ENCODE results near the gene ROR1.

- TF ChIP-seq, protein P1, sequence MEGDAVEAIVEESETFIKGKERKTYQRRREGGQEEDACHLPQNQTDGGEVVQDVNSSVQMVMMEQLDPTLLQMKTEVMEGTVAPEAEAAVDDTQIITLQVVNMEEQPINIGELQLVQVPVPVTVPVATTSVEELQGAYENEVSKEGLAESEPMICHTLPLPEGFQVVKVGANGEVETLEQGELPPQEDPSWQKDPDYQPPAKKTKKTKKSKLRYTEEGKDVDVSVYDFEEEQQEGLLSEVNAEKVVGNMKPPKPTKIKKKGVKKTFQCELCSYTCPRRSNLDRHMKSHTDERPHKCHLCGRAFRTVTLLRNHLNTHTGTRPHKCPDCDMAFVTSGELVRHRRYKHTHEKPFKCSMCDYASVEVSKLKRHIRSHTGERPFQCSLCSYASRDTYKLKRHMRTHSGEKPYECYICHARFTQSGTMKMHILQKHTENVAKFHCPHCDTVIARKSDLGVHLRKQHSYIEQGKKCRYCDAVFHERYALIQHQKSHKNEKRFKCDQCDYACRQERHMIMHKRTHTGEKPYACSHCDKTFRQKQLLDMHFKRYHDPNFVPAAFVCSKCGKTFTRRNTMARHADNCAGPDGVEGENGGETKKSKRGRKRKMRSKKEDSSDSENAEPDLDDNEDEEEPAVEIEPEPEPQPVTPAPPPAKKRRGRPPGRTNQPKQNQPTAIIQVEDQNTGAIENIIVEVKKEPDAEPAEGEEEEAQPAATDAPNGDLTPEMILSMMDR (IDR thresholded peaks at IDR 0.05; ENCODE audit: low read length), result no peak
- TF ChIP-seq EZH2 (optimal IDR thresholded peaks at IDR 0.05; ENCODE audit: low read depth, low read length), result no peak
Measured at GRCh38 chr1:64038965-64039364, 265.1 kb downstream of the ROR1 start.
